Pancreas (tissue), 10 donors: Measurements from ENCODE around the gene CSNK1G1. TPM values are rescaled to one million over a fixed set of nuclear protein-coding genes. Genes with fewer than 3 reads are reported as not detected.

Experiments
- ATAC-seq, 4 donors: fragments of 200-7000 bp; cut with Tn5 transposase; one replicate each; pipeline versions ENCODE4 v1.8.0 to v1.9.1; 2020; ENCODE audit warnings: mild to moderate bottlenecking in 4 of 4, moderate library complexity in 4 of 4
- DNase-seq, 6 donors: peaks; one replicate each; pipeline ENCODE4 v3.0.0-alpha.2; 2020
- FAIRE-seq: peaks from 2 replicates; lab custom pipeline; 2012; peaks lifted over from hg19 to GRCh38; lab: Jason Lieb, UNC
- H3K27ac ChIP-seq, 4 donors: fragments of 200-600 bp; sonication (generic); 1 replicate in 3 of 4; 2 replicates in 1 of 4; pipeline versions ENCODE4 v1.5.0 to v1.8.0; 2020
- H3K27me3 ChIP-seq, 4 donors: fragments of 200-600 bp; one replicate each; pipeline ENCODE4 v1.8.0; 2021
- H3K36me3 ChIP-seq, 3 donors: fragments of 200-600 bp; sonication (generic) in 1 of 3; one replicate each; pipeline versions ENCODE4 v1.5.0 to v1.8.0; 2020 to 2021
- H3K4me1 ChIP-seq, 3 donors: fragments of 200-600 bp; one replicate each; pipeline ENCODE4 v1.8.0; 2021
- H3K4me3 ChIP-seq, 4 donors: fragments of 200-600 bp; sonication (generic) in 2 of 4; one replicate each; pipeline versions ENCODE4 v1.5.0 to v1.8.0; 2020 to 2021
- H3K9me3 ChIP-seq, 4 donors: fragments of 200-600 bp; one replicate each; pipeline ENCODE4 v1.8.0; 2021
- CTCF ChIP-seq, 4 donors: fragments of 200-600 bp; sonication (generic) in 3 of 4; IDR thresholded peaks; one replicate each; pipeline versions ENCODE4 v1.5.0 to v1.8.0; 2021; ENCODE audit warnings: antibody characterized with exemption in 4 of 4
- WGBS, 2 donors: extraction: QIAGEN DNeasy Blood & Tissue Kit; methylation state at CpG; one replicate each; pipeline ENCODE4 v1.1.7; 2013; 5-methylcytosine and 5-hydroxymethylcytosine counted together
- intact Hi-C, 3 donors: fragments of 100-400 bp; cut with DNase I; formaldehyde crosslinking; loops; one replicate each; pipeline versions ENCODE4 v1.11.1 to v1.14.2; 2022
- polyA plus RNA-seq, 2 donors: library from polyadenylated mRNA; stranded (reverse); fragments of 200-250 nt; gene quantifications; one replicate each; pipeline ENCODE4 v1.2.3, GENCODE V29; 2013
- total RNA-seq, 6 donors: library from RNA; stranded (reverse); fragmentation: NEBNext Ultra II Directional in 4 of 6; extraction: Animal tissue kit (Norgen Biotek cat#: 25700) in 4 of 6; gene quantifications; one replicate each; pipeline versions ENCODE4 v1.2.1 to v1.2.4, GENCODE V29; 2021 to 2023
- donor health status: healthy with polysubstance abuse.
- donor health status: DM: no; HTN: no; CAD: no; lungs with moderate emphysema.
- donor health status: DM: no; HTN: no; CAD: no.
- donor health status: control.
- donor health status: control.
- donor health status: Bipolar disorder and iron deficiency.
- donor health status: DM: yes; HTN: yes; CAD: no.
- donor health status: DM: no; HTN: no; CAD: no.
- donor health status: DM: no; HTN: no; CAD: no.
- donor health status: DM: yes; HTN: yes; CAD: no.

The CSNK1G1 gene
- total and polyA plus RNA-seq, 8 donors: 2.4 to 12.1 (median 7.0) TPM

- FAIRE-seq (no peak), ATAC-seq (no peak), DNase-seq (no peak)
- Histone ChIP-seq H3K36me3 (peaks cover 0 to 49% (median 23%) of the 10 kb centered on the region in 3 donors), H3K9me3 (no peaks in the 10 kb centered on the region), H3K27me3 (no peaks in the 10 kb centered on the region), H3K4me1 (no peaks in the 10 kb centered on the region), H3K27ac (no peak overlapping the region), H3K4me3 (no peak overlapping the region)
- TF ChIP-seq CTCF (IDR thresholded peaks at IDR 0.05): no peak
- intact Hi-C loops: no loop called here
- WGBS, 2 donors: 90 to 94% methylated on average over 4 of the region's 4 CpGs
Measured at GRCh38 chr15:64138331-64138941, 217.5 kb downstream of the CSNK1G1 start.

GRCh38 chr15:64137226-64137833 is 218.6 kb downstream of the CSNK1G1 start:
- no peaks in the 10 kb centered on the region for H3K4me1 ChIP-seq
- H3K27me3 ChIP-seq: no peaks in the 10 kb centered on the region
- no peak for FAIRE-seq
- no peak for DNase-seq
- ATAC-seq: peak in 3 of 4 donors; percentile 10 to 80 (median 56)
- intact Hi-C loops: no loop called here
- no peaks in the 10 kb centered on the region for H3K9me3 ChIP-seq
- TF ChIP-seq CTCF (IDR thresholded peaks at IDR 0.05): no peak
- H3K4me3 ChIP-seq: no peak overlapping the region
- peaks cover 0 to 56% (median 33%) of the 10 kb centered on the region in 3 donors for H3K36me3 ChIP-seq
- H3K27ac ChIP-seq: no peak overlapping the region
- WGBS, 2 donors: 58 to 66% methylated on average over 8 of the region's 8 CpGs

- ATAC-seq (no peak), FAIRE-seq (no peak), DNase-seq (no peak)
- Histone ChIP-seq H3K4me1 (no peaks in the 10 kb centered on the region), H3K27ac (no peak overlapping the region), H3K27me3 (no peaks in the 10 kb centered on the region), H3K9me3 (no peaks in the 10 kb centered on the region), H3K4me3 (no peak overlapping the region), H3K36me3 (peaks cover 0 to 65% (median 42%) of the 10 kb centered on the region in 3 donors)
- TF ChIP-seq CTCF (IDR thresholded peaks at IDR 0.05): no peak
- intact Hi-C loops: no loop called here
- WGBS, 2 donors: 88 to 90% methylated on average over 7 of the region's 7 CpGs
Measured at GRCh38 chr15:64136347-64136746, 219.6 kb downstream of the CSNK1G1 start.

- DNase-seq (peak in 5 of 6 donors; percentile 42 to 67 (median 60)), ATAC-seq (peak in 3 of 4 donors; percentile 42 to 64 (median 59)), FAIRE-seq (no peak)
- intact Hi-C loops: no loop called here
- H3K36me3 ChIP-seq: peaks cover 0 to 84% (median 61%) of the 10 kb centered on the region in 3 donors
- H3K9me3 ChIP-seq: no peaks in the 10 kb centered on the region
- no peaks in the 10 kb centered on the region for H3K4me1 ChIP-seq
- WGBS, 2 donors: 78% methylated on average over 9 of the region's 9 CpGs
- H3K27me3 ChIP-seq: no peaks in the 10 kb centered on the region
- no peak overlapping the region for H3K4me3 ChIP-seq
- TF ChIP-seq CTCF (IDR thresholded peaks at IDR 0.05): no peak
- no peak overlapping the region for H3K27ac ChIP-seq
Measured at GRCh38 chr15:64134345-64134829, 221.6 kb downstream of the CSNK1G1 start.
